ENCODE results near the gene LSM7.

- TF ChIP-seq ZNF253 (CRISPR knock-in tag; conservative IDR thresholded peaks at IDR 0.05) (no peak), HDGF (IDR thresholded peaks at IDR 0.05) (no peak), MIER1 (IDR thresholded peaks at IDR 0.05; ENCODE audit: low read depth) (no peak), E2F3 (CRISPR knock-in tag; IDR thresholded peaks at IDR 0.05) (no peak), ETV1 (tag; conservative IDR thresholded peaks at IDR 0.05; ENCODE audit: low read depth) (no peak), TBL1XR1 (IDR thresholded peaks at IDR 0.05; ENCODE audit: low read length in 2 of 2) (no peak), ZBTB7A (IDR thresholded peaks at IDR 0.05; ENCODE audit: borderline replicate concordance, control insufficient read depth, low read depth, low read length) (no peak)
Measured at GRCh38 chr19:2340496-2341243, 12.3 kb upstream of the LSM7 start.

Measured in K562 (cell line).